Measurements from ENCODE around the gene PPHLN1.
"Not testable (repeated sequence)": the region's sequence is repeated elsewhere in the genome, so short reads cannot be mapped to it uniquely, and the experiment has no call there.

Gene PPHLN1

DNA sequence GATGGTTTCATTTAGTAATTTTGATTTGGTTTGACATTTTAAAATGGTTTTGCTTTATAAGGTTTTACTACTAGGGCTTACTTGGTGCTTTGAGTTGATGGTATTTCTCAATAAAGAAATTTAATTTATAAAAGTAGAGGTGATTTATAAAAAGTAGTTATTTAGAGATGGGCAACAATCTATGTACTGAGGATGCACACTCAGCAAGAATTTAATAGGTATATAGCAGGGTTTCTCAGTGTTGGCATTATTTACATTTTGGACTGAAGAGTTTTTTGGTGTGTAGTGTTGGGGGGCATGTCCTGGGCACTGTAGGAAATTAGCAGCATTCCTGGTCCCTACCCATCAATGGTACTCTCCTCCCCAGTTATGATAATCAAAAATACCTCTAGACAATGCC lies 47.7 kb downstream of the PPHLN1 start:
- no peak for DNase-seq

DNA sequence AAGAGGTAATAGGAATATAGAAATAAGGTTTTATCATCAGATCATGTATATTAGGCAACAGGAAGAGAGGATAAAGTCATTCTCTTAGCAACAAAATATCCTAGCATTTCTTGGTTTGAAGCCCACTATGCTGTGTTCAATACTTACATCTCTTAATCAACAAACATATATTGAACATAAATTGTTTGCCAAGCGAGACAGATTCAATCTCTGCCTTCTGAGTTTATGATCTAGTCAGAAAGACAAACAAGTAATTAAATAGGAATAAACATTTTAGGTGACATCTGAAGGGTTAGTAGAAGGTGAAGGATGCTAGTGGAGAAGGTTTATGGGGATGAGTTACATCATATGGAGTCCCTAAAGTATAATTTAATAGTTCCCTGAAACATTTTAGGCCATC lies 54.8 kb downstream of the PPHLN1 start:
- no peak for DNase-seq

DNA sequence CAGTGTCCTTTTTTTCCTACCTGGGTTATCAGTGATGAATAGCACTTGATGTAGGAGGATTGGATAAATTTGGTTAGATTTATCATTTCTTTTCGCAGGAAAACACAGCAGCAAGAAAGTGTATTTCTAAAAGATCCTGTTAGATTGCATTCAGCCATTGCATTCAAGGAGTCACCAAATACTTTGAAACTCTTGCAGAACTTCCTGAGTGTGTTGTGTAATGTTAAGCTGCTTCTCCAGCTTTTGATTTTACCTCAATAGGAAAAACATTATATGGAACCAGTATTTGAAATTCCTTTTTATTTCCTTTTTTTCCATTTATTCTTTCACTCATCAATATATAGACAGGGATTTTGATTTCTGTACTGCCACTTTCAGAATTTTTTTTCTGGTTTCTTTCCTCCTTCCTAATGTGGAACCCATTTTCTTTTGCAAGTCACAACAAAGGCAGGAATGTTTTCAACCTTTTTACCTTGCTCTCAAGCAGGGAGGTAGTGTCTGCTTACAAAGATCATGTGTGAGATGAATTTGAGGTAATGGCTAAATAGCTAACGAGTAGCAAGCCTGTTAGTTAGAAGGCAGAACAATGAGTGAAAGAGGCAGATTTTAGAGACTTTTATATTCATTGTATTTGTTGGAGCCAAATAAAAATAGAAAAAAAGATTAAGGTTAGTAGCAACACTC lies 56.2 kb downstream of the PPHLN1 start:
- DNase-seq = no peak

DNA sequence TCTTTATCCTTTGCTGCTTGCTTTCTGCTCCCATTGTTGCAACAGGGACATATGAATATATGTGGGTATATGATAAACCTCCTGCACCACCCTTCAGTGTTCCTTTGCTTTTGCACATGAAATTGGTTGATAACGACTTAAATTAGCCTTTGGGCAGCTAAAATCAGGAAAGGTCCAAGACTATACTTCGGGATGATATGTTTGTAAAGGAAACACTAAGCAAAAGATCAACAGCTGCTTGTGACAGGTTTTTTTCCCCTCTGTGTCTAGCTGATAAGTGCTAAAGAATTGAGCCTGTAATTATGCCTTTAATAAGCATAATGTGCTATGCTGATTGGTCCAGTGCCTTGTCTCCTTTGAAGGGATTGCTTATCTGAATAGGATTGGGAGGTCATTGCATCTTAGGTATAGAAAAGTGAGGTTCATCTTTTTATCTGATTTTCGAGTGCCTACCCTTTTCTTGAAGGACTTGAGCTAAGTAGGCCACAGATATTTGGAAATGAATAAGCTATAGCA lies 59.4 kb downstream of the PPHLN1 start:
- no peak for DNase-seq

DNA sequence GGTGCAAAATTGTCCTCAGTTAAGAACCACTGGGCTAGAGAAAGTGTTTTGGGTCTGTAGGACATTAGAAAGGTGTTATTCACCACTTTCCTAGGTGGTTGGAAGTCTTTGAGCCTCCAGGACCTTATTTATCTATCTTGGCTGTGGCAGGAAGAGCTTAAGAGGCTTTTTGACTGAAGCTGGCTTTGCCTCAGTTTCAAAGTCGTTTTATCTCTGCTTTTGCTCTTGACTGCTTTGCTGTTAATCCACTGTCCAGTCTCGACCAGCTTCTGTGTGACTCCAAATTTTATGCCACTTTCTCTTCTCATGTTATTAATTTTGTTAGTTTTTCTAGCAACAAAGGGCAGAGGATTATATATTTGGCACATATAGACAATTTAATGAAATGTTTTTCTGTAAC lies 60.3 kb downstream of the PPHLN1 start:
- DNase-seq = no peak

DNA sequence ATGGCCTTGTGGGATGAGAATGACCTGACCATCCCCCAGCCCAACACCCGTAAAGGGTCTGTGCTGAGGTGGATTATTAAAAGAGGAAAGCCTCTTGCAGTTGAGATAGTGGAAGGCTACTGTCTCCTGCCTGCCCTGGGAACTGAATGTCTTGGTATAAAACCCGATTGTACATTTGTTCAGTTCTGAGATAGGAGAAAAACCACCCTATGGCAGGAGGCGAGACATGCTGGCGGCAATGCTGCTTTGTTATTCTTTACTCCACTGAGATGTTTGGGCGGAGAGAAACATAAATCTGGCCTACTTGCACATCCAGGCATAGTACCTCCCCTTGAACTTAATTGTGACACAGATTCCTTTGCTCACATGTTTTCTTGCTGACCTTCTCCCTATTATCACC lies 62.1 kb downstream of the PPHLN1 start:
- DNase-seq = not testable (repeated sequence)

DNA sequence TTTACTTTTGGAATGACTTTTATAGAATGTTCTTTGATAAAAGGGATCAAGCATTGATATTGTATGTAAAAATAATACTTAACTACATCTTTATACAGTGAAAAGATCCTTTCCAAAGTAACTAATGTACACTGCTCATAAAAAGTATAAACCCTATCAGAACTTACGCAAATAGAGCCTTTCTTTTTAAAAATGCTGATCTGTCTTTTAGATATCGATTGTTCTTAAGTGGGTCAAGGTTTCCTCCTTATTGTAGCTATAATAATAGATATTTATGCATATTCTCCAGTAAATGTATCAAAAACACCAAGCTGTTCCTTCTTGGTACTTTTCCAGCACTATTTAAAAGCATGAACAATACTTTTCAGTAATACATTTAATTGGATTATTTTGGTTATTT lies 68.5 kb downstream of the PPHLN1 start:
- no peak for DNase-seq

DNA sequence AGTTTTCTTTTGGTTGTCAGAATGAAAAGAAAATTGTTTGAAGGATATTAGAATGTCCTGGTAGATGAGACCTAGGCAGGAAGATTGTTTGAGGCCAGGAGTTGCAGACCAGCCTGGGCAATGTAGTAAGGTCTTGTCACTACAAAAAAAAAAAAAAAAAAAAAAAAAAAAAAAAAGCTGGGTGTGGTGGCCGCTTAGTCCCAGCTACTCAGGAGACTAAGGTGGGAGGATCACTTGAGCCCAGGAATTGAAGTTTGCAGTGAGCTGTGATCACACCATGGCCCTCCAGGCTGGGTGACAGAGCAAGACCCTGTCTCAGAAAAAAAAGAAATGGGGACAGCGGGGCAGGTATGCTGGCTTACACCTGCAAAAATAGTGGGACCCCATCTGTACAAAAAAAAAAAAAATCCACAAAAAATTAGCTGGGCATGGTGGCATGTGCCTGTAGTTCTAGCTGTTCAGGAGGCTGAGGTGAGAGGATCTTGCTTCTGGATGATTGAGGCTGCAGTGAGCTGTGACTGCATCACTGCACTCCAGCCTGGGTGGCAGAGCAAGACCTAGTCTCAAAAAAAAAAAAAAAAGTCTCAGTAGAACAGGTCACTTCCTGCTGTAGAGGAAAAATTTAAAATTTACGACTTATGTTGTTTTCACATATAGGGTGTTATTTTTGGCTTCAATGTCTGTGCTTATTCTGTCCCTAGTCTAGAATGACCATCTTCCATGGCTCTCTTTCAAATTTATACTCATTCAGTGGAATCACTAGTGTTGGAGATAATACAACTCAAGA lies 70.7 kb downstream of the PPHLN1 start:
- DNase-seq = peak; percentile 15

DNA sequence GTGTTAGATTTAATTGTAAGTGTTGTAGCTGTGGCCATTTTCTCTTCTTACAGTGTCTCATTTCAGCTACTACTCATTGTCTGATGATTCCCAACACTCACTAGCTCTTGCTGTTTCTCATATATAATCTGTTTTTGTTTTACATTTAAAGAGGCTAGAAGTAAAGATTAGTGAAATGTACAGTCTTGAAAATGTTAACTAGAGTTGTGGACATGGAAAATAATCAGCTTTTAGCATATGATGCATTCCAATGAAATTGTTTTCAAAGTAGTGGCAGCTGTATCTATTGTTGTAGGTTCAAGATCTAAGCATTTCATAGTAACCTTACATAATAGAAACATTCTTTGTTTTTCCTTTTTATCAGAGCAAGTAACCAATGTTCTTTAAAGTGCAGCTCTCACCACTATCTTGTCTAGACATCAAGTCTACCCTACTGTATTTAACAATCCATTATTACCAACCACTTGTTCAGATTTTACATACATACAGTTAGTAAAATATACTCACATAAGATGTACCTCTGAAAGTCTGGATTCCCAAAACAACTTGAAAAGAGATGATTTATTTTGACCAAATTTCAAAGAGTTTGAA lies 76.9 kb downstream of the PPHLN1 start:
- no peak for DNase-seq

DNA sequence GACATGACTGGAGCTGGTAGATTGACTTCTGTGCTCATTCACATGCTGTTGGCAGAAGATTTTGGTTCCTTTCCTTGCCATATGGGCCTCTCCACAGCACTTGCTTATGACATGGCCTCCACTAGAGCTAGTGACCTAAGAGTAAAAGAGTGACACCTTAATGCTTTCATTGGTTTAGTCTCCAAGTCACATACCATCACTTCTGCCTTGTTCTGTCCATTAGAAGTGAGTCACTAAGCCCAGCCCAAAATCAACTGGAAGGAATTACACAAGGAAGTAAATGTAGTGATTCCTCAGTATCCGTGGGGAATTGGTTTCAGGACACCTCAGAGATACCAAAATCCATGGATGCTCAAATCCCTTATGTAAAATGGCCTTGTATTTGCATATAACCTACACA lies 81.3 kb downstream of the PPHLN1 start:
- peak; percentile 21 for DNase-seq

DNA sequence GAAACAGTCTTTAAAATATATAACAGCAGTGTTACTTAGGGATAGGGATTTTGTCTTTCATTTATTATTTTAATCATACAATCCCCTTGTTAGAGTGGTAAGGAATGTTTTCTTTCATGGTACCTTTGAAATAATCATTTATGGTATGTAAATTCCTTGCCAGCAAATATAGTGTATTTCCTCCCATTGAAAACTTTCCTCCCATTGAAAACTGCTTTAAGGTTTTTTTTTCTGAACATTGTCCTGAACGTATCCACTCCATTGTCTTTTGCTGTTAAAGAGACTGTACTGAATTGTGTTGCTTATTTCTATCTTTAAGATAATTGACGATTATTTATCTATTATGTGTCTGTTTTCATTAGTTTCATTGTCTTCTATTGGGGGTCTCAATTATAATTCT lies 83.5 kb downstream of the PPHLN1 start:
- no peak for DNase-seq

DNA sequence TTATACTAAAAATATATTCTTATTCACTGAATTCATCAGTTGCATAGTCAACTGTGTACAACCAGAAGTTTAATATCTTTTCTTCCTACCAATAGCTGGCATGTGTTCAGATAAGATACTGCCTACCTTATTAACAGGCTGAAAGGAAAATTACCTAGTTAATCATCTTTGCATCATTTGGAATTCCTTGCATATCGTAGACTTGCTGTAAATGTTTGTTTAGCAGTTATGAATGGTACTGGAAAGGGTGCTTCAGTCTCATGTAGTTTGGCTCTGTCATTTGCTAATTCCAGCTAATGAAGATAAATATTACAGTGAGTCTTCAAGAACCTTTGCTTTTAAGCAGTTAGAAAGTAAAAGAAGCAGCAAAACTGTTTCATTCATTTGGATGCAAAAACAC lies 84.4 kb downstream of the PPHLN1 start:
- DNase-seq = no peak

DNA sequence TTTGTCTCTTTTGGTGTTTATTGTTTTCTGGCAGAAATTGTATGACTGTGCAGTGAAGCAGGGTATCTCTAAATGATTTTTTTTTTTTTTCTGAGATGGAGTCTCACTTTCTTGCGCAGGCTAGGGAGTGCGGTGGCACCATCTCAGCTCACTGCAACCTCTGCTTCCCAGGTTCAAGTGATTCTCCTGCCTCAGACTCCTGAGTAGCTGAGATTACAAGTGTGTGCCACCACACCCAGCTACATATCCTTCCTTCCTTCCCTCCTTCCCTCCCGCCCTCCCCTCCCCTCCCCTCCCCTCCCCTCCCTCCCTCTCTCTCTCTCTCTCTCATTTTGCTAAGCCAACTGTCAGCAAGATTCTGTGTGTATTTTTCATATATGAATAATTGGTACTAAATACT lies 94.4 kb downstream of the PPHLN1 start:
- no peak for DNase-seq

DNA sequence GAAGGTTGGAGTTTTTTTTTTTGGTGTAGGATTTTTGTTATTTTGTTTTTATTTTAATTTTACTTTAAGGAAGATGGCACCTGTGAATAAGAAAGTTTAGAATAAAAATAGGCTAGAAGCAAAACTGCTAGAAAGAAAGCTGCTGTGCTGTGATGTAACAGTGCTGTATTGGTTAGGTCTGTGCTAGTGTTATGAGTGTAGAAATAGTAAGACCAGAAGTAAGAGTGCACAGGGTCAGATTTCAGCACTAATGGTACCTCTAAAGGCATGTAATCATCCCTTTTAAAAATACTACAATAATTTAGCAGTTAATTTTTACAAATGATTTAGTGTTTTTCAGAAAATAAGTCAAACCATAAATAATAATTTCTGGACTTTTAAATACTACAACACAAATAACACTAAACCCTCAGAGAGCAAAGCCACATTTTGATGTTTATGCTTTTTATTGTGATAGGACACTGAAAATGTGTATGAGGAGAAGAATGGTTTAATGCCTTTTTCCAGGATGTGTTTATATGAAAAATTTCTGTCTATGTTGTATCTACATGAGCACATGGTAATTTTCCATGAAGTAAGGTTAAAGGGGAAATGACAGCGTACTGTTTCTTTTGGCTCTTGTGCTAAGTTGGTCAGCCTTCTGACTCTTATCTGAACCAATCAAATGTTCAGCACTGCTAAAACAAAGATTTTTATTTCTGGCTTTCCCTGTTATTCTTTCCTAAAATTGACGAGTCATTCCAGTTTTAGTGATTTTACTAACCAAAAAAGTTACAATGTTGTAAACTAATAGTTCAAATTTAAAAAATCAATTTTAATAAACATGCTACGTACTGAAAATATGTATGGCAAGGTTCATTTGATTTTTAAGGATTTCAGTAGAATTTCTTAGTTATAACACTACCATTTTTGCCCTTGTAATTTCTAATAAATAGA lies 96.1 kb downstream of the PPHLN1 start:
- peak; percentile 45 for DNase-seq

DNA sequence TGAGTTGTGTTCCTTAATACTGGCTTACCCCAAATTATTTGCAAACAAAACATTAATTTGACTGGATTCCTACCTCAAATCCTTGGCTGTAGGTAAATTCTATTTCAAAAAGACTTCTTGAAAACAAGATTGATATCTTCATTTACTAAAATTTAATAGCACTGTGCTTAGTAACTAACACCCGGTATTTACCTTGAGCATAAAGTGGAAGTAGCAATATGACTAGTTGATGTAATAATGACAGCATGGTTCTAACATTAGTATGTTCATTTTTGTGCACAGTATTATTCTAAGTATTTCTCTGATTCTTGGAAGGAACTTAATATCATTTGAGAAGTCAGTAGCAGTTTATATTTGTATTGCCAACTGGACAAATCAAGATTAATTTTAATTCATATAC lies 96.8 kb downstream of the PPHLN1 start:
- no peak for DNase-seq

DNA sequence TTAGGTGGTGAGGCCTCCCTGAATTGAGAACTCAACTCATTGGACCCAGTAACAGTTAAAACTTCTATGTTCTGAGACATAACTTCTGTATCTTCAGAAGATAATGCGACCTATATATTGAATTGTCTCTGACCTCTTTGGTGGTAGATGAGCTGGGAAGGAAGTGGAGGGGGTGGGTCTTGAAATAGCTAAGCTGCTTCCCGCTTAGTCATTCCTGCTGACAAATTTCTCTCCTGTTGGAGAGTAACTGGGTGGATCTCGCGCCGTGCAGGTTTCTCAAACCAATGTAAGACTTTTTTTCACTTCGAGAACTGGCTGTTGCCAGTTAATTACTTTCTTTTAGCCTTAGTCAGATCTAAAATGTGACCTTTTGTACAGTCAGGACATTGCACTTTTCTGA lies 100.8 kb downstream of the PPHLN1 start:
- peak; percentile 74 for DNase-seq

DNA sequence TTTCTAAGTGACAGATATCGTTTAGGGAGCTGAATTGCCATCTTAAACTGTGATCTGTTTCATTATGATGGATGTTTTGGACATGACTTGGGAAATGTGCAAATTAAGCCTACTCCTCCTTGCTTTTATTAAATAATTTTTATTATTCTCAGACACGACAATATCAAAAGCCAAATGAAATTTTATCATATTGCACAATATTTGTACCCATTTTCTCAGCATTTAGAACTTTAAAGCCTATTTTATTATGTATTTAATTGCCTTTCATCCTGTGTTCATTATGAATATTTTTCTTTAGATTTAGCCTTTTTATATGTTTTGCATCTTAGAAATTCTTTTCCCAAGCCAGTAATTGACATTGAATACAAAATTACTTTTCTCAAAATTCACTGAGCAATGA lies 102.9 kb downstream of the PPHLN1 start:
- DNase-seq = no peak

DNA sequence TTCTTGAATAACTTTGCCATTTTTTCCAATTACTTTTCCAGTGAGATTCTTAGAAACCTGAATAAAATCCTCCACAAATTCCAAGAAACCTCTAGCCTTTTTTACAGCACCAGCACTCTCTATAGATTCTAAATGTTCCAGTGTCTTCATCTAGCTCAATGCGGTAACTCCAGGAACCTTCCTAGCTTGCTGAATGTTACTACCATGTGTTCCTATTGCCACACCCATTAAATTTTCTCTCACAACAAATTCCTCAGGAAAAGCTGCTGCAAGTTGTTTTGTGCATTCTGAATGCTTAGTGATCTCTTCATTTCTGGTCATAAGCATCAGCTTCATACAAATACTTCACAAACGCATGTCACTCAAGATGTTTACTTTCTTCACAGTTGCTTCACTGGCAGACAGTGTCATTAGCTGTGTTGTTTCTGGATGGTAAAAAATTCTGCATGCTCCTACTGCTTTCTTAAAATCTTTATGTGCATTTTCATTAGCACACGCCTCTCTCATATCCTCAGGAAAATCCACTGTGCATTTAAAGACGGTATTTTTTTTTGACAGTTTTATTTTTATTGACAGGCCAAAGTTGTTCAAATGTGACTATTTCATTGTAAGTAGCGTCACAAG lies 106.7 kb downstream of the PPHLN1 start:
- no peak for DNase-seq

DNA sequence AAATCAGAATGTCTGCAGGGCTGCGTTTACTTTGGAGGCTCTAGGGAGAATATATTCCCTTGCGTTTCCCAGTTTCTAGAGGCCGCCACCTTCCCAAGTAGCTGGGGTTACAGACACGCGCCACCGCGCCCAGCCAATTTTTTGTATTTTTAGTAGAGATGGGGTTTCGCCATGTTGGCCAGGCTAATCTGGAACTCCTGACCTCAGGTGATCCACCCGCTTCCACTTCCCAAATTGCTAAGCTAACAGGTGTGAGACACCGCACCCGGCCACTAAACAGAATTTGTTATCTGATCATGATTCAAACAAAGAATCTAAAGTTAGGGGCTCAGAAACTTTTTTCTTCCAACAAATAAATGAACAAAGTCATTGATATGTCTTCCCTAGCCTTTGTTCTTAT lies 114.6 kb downstream of the PPHLN1 start:
- no peak for DNase-seq

DNA sequence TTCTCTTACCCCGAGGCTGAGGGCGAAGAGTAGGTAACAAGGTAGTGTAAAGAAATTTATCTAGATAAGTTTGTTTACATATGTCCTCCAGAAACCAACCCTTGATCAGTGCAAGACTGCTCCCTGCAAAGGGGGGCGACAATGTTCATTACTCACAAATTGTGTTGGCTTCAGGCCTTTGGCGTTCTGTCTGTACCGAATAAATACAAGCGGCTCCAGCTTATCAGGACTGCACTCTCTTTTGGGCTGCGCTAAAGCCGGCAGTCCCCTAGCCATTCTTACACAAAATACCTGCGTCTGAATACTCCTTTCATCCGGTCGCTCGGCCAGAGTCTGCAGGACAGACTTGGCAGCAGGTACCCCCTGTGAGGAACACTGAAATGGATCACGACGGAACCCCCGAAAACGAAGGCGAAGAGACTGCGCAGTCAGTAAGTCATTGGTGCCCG lies 116.4 kb downstream of the PPHLN1 start:
- no peak for DNase-seq

DNA sequence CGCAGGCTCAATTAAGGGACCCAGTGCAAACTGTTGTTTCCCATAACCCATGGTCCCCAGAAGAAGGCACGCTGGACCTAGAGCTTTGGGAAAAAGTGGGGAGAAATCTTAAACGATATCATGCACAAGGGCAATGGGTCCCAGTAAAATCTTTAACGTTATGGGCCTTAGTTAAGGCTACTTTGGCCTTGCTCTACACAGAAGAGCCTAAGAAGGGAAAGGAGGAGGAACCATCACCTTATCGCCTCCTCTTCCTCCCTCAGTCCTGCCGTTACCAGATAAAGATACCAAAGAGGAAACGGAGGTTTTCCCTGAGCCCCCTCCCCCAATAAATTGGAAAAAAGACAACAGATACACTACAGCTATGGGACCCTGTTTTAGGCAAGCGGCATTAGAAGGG lies 116.9 kb downstream of the PPHLN1 start:
- no peak for DNase-seq

DNA sequence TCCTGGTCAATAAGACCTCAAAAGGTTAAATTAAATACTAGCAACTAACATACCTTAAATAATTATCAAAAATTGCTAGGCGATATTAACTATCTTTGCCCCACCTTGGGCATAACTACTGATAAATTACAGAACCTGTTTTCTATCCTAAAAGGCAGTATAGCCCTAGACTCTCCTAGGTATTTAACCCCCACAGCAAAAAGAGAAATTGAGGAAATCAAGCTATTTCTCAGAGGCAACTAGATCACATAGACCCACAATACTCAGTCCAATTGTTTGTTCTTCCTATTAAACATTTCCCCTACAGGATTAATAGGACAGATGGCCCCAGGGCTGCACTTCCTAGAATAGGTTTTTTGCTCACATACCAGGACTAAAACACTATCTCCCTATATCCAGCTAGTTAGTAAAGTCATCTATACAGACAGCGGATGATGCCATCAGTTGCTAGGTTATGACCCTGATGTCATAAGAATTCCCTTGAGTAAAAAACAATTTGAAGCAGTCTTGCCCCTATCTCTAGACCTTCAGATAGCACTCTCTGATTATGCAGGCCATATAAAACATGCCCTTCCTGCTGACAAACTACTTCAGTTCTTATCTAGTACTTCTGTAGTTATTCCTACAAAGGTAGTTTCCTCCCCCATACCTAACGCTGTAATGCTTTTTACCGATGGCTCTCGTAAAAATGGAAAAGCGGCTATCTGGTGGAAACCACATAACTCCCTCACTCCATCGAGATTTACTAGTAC lies 118.4 kb downstream of the PPHLN1 start:
- no peak for DNase-seq
